HG03060 (cell line): ENCODE results near the gene SLC12A7.
"Not testable (repeated sequence)": the region's sequence is repeated elsewhere in the genome, so short reads cannot be mapped to it uniquely, and the experiment has no call there.

ENCODE experiments used
- ATAC-seq: cut with Tn5 transposase; IDR thresholded peaks from one replicate; pipeline ENCODE4 v1.9.1; 2021; ENCODE audit warnings: low read depth, moderate number of reproducible peaks; ENCODE audit not compliant: unreplicated experiment

SLC12A7 gene

GRCh38 chr5:1083026-1083425, 28.8 kb downstream of the SLC12A7 start:
- not testable (repeated sequence) for ATAC-seq

DNA sequence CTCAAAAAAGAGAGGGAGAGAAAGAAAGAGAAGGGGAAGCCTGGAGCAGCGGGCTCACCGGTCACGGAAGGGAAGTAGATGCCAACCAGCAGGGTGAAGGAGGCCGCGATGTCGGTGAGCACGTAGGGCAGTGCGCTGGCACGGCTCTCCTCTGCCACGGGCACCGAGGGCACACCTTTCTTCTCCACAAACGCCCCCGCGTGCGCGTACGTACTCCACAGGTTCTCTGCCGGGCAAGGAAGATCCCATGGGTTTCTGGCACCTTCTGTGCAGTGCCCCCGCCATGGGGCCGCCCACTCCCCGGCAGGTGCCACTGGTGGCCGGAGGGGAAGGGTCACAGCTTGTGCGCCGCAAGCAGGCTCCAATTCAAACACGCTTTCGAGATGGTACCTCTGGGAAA, 30.3 kb downstream of the SLC12A7 start:
- no peak for ATAC-seq

GRCh38 chr5:1080432-1080831, 31.4 kb downstream of the SLC12A7 start:
- ATAC-seq: no peak

GRCh38 chr5:1079961-1080360, 31.9 kb downstream of the SLC12A7 start:
- ATAC-seq: no peak

DNA sequence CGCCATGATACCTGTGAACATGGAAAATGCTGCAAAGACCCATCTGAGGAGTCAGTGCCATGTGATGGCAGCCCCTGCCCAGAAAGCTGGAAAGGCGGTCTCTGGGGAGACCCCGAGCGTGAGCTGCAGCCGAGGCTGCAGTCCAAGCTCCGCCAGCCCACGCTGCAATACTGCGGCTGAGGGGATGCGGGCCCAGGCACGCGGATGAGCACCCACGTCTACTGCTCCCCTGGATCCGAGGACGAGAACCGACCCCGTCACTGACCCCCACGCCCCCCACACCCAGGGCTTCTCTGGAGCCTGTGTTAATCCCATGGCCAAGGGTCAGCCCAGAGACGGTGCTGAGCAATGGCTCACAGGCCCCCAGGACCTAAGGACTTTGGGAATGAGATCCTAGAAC, 32.4 kb downstream of the SLC12A7 start:
- ATAC-seq: no peak

DNA sequence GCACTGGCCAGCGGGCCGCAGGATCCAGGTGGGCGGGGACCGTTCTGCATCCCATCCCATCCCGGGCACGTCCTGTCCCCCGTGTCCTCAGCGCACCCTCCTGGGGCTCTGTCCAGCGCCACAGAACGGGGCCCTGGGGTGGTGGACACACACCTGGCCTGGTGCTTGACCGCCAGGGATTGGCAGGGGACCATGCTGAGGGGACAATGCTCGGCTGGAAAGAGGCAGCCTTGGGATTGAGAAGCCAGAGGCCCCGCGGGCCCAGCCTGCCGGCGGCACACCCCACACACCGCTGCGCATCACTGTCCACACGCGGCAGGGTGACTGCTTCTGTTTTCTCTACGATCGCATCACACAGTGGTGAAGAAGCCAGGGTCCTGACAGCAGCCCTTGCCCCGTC, 33.0 kb downstream of the SLC12A7 start:
- ATAC-seq: no peak

DNA sequence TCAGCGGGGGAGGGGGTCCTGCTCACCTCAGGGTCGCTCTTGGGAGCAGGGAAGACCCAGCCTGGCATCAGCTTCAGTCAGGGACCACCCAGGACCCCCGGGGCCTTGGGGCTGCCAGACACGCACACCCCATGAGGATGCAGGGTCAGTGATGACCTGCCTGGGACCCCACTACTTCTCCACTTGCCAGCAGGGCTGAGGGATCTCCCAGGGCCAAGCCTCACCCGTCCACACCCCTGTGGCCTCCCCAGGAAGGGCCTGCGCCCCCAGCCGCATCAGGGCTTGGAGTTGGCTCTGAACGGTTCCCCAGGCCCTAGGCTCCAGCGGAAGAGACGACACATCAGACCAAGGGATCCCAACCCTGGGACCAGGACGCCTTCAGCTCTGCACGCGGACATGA, 33.7 kb downstream of the SLC12A7 start:
- no peak for ATAC-seq

DNA sequence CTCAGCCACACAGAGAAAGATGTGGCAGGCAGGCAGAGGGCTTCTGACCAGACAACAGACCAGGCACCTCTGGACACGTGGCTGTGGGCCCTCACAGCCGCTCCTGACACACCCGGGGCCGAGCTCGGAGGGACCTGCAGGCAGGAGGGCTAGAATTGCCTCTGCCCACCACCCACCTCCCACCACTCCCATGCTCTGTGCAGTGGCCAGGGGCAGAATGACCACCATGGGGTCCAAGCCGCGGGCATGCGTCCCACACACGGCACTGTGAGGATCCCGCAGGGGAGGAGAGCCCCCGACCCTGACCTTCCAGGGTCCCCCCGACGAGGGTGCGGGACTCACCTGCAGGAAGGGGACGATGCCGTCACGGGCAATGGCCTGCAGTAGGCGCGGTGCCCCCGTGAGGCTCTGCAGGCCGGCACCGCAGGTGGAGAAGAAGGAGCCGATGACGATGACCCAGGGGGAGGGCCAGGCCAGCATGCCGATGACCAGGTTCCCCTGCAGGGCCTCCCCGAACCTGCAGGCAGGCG, 34.3 kb downstream of the SLC12A7 start:
- ATAC-seq: no peak

DNA sequence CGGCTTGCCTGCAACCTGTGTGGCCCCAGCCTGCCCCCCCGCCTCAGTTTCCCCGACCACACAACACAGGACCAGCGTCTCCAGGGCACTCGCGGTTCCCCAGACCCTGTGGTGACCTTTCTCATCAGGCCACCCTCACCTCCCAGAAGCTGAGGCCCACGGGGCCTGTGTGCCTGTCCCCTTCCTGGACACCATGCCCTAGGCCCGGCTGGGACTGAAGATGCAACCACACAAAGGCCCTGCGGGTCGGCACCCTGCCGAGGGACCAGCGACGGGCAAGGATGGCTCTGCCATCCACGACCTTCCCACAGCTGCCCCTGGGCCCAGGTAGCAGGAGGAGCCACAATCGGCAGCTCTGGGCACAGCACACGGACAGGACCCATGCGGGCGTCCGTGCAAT, 34.8 kb downstream of the SLC12A7 start:
- ATAC-seq: no peak

DNA sequence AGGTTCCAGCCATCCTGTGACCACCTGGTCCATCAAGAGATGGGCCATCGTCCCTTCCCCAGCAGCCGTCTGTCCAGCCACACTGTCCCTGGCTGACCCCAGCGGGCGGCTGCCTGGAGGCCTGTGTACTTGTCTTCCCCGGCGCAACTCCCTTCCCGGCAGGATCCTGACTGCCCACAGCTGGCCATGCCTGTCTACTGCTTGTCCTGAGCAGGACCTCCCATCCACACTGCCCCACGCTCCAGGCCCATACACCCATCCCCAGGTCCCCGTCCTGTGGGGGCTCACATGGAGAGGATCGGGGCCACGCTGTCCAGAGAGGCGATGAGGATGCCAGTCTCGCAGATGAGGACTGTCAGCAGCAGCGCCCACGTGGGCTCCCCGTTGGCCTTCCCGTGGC, 35.5 kb downstream of the SLC12A7 start:
- no peak for ATAC-seq

DNA sequence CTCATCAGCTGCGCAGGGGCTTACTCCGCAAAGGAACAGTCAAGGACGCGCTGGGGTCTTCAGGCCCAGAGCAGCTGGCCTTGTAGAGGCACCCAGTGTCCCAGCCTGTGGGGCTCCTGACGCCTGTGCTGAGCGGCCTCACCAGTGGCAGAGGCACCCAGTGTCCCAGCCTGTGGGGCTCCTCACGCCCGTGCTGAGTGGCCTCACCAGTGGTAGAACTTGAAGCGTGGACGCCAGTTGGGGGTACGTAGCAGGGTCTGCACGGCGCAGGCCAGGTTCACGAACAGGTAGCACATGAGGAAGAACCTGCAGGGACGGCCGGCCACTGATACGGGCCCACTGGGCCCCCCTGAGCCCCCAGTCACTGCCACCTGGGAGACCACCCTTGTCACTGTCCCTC, 35.9 kb downstream of the SLC12A7 start:
- ATAC-seq: no peak

DNA sequence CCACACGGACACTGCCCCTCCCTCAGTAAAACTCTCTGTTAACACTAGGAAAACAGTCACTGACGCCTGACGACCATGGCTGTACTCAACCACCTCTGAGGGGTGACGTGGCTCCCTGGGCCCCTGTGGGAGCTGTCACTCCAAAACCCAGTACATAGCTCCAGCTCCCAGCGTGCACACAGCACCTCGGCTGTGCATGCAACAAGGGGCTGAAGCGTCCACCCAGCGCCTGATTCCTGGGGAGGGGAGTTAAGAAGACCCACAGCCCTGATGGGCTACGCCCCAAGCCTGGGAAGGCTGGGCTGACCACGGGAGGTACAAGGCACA, 36.3 kb downstream of the SLC12A7 start:
- ATAC-seq: no peak

DNA sequence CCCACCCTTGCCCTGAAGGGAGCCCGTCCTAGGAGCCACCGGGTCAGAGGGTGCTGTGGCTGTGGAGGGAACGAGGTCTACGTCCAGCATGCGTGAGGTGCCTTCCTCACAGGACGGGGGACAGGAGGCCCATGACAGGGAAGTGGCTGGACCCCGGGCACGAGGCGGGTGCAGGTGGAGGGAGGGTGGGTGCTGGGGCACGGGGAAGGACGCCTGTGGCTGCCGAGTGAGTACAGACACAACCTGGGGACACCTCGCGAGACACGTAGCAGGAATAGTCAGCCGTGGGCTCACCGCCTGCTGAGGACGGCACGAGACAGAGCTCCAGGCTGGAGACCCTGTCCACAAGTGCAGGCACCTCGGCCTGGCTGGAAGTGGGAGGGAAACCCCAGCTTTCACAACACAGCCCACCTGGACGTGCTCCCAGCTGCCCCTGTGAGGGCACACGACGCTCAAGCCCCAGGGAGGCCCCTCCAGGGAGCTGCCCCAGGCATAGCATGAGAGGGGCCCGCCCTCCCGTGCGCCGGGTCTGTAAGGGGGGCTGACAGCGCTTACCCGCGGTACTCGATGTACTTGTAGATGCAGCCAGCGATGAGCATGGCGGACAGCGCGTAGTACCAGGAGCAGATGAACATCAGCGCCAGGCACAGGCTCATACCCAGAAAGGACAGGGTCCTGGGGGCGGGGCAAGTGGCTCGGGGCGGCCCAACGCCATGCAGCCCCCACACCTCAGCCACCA, 36.9 kb downstream of the SLC12A7 start:
- no peak for ATAC-seq

DNA sequence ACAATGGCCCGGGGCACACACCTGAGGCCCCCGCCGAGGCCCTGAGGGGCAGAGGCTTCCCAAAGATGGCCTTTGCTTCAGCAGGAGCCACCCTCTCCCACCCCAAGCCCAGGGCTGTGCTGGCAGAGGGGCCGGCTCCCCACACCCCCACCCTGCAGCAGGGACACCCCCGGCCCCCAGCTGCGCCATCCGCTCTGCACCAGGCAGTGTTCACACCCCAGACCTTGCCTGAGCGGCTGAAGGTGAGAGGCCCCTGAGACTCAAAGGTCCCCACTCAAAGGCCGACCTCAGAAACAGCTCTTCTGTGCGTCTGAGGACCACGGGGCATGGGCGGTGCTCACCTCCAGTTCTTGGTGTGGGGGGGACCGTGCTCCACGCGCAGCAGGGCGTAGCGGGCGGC, 37.6 kb downstream of the SLC12A7 start:
- no peak for ATAC-seq

DNA sequence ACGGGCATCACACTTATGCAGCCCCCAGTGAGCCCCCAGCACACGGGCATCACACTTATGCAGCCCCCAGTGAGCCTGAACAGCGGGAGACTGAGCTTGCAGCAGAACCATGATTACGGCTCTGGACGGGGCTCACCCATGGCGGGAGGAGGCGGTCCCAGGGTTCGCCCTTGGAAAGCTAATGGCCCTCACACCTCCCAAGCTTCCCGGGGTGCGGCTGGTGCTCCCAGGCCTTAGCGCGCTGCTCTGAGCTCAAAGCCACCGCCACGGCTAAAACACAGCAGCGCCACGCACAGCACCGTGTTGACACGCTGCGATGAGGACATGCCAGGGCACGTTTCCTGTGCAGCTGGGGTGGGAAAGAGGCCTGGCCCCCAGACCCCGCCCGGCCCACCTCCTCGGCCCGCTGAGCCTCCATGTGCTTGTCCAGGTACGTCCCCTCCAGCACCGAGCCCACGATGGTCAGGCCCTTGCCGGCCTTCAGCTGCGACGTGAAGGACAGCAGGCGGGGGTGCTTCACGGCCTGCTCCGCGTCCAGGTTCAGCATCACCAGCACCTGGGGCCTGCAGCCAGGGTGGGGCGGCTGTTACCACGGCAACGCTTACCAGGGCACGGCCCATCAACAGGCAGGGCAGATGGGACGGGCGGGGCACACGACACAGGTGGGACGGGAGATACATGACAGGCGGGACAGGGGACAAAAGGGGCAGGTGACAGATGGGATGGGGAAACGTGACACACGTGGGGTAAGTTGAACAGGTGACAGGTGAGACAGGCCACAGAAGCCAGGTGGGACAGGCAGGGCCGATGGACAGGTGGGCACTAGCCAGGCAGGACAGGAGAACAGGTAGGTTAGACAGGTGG, 38.4 kb downstream of the SLC12A7 start:
- no peak for ATAC-seq

DNA sequence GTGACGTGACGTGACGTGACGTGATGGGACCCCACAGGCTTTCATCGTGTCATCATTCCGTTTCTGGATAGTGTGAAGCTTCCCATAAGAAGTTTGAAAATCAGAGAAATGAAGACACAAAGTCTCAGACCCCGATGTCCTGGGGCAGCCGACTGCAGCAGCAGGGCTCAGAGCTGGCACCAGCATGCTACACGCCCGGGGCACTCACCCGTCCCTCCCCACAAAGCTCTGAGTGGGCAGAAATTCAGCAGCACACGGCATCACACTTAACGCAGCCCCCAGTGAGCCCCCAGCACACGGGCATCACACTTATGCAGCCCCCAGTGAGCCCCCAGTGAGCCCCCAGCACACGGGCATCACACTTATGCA, 42.2 kb downstream of the SLC12A7 start:
- ATAC-seq: no peak

DNA sequence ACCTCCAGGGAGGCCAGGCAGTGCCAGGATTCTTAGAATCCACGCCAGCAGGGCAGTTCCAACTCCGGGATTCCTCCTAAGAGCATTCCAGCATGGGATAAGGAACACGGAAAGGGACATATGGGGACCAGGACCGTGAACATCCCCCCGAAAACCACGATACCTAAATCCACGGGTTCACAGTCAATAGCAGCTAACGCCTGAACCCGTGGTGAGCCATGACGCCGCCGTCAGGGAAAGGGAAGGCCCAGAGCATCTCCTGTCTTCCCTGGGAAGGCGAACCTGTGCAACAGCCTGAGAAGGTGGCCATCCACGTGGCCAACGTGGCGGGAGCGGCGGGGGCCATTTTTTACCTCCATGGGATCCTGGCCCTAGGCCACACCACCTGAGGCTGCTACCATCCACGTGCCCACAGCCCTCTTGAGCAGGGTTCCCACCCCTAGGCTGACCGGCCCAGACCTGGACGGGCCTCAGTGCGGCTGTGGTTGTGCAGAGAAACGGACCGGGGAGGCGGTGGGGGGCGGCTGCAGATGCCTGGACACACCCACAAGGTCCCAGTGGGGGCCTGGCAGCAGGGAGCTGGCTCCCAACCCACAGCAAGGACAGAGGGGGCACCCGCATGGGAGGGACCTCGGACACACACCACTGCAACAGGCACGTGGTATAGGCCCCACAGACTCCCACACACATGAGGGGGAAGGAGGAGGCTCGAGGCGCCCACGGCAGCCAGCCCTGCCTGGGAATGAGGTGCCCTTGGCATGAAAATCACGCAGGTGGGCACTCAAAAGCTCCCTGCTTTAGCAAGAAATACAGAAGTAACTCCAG, 42.8 kb downstream of the SLC12A7 start:
- ATAC-seq: no peak

DNA sequence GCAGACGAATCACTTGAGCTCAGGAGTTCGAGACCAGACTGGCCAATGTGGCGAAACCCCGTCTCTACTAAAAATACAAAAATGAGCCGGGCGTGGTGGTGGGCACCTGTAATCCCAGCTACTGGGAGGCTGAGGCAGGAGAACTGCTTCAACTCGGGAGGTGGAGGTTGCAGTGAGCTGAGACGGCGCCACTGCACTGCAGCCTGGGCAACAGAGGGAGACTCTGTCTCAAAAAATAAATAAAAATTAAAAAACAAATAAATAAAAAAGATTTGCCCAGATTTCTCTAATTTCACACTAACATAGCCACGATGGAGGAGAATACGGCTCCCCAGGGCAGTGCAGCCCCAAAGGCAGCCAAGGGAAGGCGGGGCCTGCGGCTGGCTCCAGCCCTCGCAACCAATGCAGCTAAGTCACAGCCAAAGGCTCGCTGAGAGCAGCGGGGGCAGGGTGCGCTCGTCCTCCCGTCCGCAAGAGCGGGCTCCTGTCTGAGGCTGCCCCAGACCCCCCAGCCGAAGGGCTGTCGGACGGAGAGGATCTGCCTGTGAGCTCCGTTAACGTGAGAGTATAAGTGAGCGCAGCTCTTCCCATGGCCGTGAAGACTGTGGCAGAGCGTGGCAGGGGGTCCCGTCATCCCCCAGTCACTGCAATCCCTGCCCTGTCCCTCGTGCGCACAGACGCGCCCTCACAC, 43.5 kb downstream of the SLC12A7 start:
- no peak for ATAC-seq

DNA sequence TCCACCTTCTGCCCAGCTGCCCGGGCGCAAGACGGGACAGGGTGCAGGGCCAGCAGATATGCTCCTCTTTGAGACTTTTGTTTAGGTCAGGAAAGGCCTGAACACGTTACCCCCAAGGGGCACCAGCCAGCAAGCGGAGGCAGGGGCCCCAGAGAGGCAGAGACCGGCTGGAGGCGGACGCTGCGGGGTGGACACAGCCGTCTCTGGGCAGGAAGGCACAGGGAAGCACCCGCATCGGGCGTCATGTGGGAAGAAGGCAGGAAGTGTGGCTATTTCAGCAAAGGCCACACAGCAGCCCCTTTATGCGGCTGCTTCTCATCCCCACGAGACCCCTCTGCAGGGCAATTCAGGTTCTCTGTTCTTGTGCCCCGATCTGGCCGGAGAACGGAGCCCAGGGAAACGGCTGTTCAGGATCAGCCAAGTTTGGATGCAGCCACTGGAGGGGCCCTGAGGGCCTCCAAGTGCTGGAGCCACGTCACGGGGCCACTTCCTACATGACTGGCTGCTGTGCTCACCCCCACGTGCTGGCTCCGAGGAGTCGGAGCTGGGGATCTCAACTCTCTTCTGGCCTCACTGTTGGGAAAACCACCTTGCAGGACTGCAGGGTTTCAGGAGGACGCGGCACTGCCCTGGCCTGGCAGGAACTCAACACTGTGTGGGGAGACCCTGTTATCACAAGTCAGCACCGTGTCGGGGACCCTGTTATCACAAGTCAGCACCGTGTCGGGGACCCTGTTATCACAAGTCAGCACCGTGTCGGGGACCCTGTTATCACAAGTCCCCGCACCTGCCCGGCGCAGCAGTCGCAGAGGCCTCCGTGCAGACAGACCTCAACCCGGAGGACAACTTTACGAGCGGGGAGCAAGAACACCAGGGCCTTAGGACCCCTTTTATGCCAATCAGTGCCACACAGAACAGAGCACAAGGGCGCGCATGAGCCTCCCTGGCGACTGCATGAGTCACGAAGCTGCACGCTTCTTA, 44.4 kb downstream of the SLC12A7 start:
- no peak for ATAC-seq
